HepG2 (cell line): Measurements from ENCODE around the gene MTHFD2L. TPM values are rescaled to one million over a fixed set of nuclear protein-coding genes. Genes with fewer than 3 reads are reported as not detected.

ENCODE experiments used
- ARNTL ChIP-seq: sonication (generic); formaldehyde crosslinking; IDR thresholded peaks from 2 replicates; pipeline ENCODE4 v1.4.0; 2020; ENCODE audit warnings: mild to moderate bottlenecking, missing genetic modification reagents
- CBFB ChIP-seq: sonication (generic); formaldehyde crosslinking; IDR thresholded peaks from 2 replicates; pipeline ENCODE4 v1.4.0; 2020; ENCODE audit warnings: missing genetic modification reagents
- CHD2 ChIP-seq: IDR thresholded peaks from 2 replicates; pipeline ENCODE4 v1.6.1; 2011; ENCODE audit warnings: low read depth, low read length, improper control_type of control experiment
- DMTF1 ChIP-seq: sonication (generic); formaldehyde crosslinking; IDR thresholded peaks from 2 replicates; pipeline ENCODE4 v1.4.0; 2020; ENCODE audit warnings: mild to moderate bottlenecking, missing genetic modification reagents
- KLF9 ChIP-seq: IDR thresholded peaks from 2 replicates; pipeline ENCODE4 v1.6.1; 2016; ENCODE audit warnings: low read depth
- LBX2 ChIP-seq: sonication (generic); formaldehyde crosslinking; IDR thresholded peaks from 2 replicates; pipeline ENCODE4 v1.5.0; 2020; ENCODE audit warnings: missing genetic modification reagents, mild to moderate bottlenecking, borderline replicate concordance
- NR3C1 ChIP-seq: sonication (generic); formaldehyde crosslinking; IDR thresholded peaks from 2 replicates; pipeline ENCODE4 v1.4.0; 2020; ENCODE audit warnings: missing genetic modification reagents
- ONECUT2 ChIP-seq: sonication (generic); formaldehyde crosslinking; IDR thresholded peaks from 2 replicates; pipeline ENCODE4 v1.4.0; 2020; ENCODE audit warnings: missing genetic modification reagents
- PRMT3 ChIP-seq: sonication (generic); formaldehyde crosslinking; IDR thresholded peaks from 2 replicates; pipeline ENCODE4 v1.8.1; 2022; ENCODE audit warnings: low read depth, mild to moderate bottlenecking, moderate library complexity, missing genetic modification reagents, borderline replicate concordance
- RXRB ChIP-seq: IDR thresholded peaks from 2 replicates; pipeline ENCODE4 v1.6.1; 2016; ENCODE audit warnings: borderline replicate concordance, missing genetic modification reagents, missing compliant biosample characterization
- STAG1 ChIP-seq: sonication (generic); formaldehyde crosslinking; IDR thresholded peaks from 2 replicates; pipeline ENCODE4 v1.4.0; 2020; ENCODE audit warnings: missing genetic modification reagents
- TBP ChIP-seq: sonication (generic); formaldehyde crosslinking; IDR thresholded peaks from 2 replicates; pipeline ENCODE4 v1.5.0; 2020; ENCODE audit warnings: missing genetic modification reagents
- ZBTB2 ChIP-seq: sonication (generic); formaldehyde crosslinking; IDR thresholded peaks from 2 replicates; pipeline ENCODE4 v1.8.0; 2022; ENCODE audit warnings: low read depth, missing genetic modification reagents
- ZBTB20 ChIP-seq: sonication (generic); formaldehyde crosslinking; IDR thresholded peaks from 2 replicates; pipeline ENCODE4 v1.8.1; 2023; ENCODE audit warnings: missing genetic modification reagents, low read depth, mild to moderate bottlenecking, borderline replicate concordance
- ZBTB26 ChIP-seq: IDR thresholded peaks from 2 replicates; pipeline ENCODE4 v1.6.1; 2016; ENCODE audit warnings: missing compliant biosample characterization, missing genetic modification reagents, borderline replicate concordance
- ZNF225 ChIP-seq: sonication (generic); formaldehyde crosslinking; IDR thresholded peaks from 2 replicates; pipeline ENCODE4 v1.4.0; 2020; ENCODE audit warnings: mild to moderate bottlenecking, missing genetic modification reagents
- ZNF335 ChIP-seq: sonication (generic); formaldehyde crosslinking; IDR thresholded peaks from 2 replicates; pipeline ENCODE4 v1.4.0; 2020; ENCODE audit warnings: missing genetic modification reagents
- ZSCAN5A ChIP-seq: sonication (generic); formaldehyde crosslinking; IDR thresholded peaks from 2 replicates; pipeline ENCODE4 v1.8.0; 2022; ENCODE audit warnings: mild to moderate bottlenecking, missing genetic modification reagents, borderline replicate concordance
- polyA plus RNA-seq, 8 experiments: library from polyadenylated mRNA; depleted of rRNA in 3 of 8; stranded (reverse) in 7 of 8; unstranded in 1 of 8; fragments of >200 nt; fragmentation: Illumina TruSeq in 4 of 8; extraction: Trizol in 4 of 8; gene quantifications; 2 replicates each; pipeline versions ENCODE4 v1.2.1 to v1.2.3, GENCODE V29; 2011 to 2016; ENCODE audit warnings: low read depth in 4 of 8, missing spikeins in 1 of 8, mixed read lengths in 1 of 8; ENCODE audit not compliant: insufficient read depth in 1 of 8
- total RNA-seq, 5 experiments: library from RNA; depleted of rRNA; stranded (reverse); fragments of >200 nt; fragmentation: Illumina TruSeq; extraction: Trizol; gene quantifications; 2 replicates each; pipeline ENCODE4 v1.2.3, GENCODE V29; 2016; ENCODE audit warnings: low read depth in 1 of 5

The MTHFD2L gene
- total and polyA plus RNA-seq, 2 of the 13 experiments (the other 11 are each of a cell fraction or from before 2014, with no cell fraction given) = 10.5 to 14.9 TPM

- no peak for TF ChIP-seq LBX2 (CRISPR knock-in tag)
- no peak for TF ChIP-seq KLF9
- peak; percentile 73 for TF ChIP-seq CBFB (CRISPR knock-in tag)
- peak; percentile 74; the same call in 1 of the 2 replicates for TF ChIP-seq ZBTB2 (CRISPR knock-in tag)
- no peak for TF ChIP-seq TBP (CRISPR knock-in tag)
- TF ChIP-seq NR3C1 (CRISPR knock-in tag) = no peak
- TF ChIP-seq ARNTL = 0 out of 2 replicates have a peak, but pooled peaks have one; percentile 38
- no peak; the same call in 1 of the 2 replicates for TF ChIP-seq PRMT3 (CRISPR knock-in tag)
- peak; percentile 65 for TF ChIP-seq RXRB (CRISPR knock-in tag)
- peak; percentile 84; the same call in 1 of the 2 replicates for TF ChIP-seq ZSCAN5A
- TF ChIP-seq STAG1 (CRISPR knock-in tag) = no peak
- peak; percentile 75; the same call in 1 of the 2 replicates for TF ChIP-seq CHD2
- no peak for TF ChIP-seq ONECUT2 (CRISPR knock-in tag)
- TF ChIP-seq ZNF225 (CRISPR knock-in tag) = 0 out of 2 replicates have a peak, but pooled peaks have one; percentile 40
- TF ChIP-seq DMTF1 (CRISPR knock-in tag) = no peak
- peak; percentile 82; the same call in 1 of the 2 replicates for TF ChIP-seq ZNF335 (CRISPR knock-in tag)
- peak; percentile 70 for TF ChIP-seq ZBTB26 (CRISPR knock-in tag)
- TF ChIP-seq ZBTB20 (CRISPR knock-in tag) = peak; percentile 69
Observed at GRCh38 chr4:74157561-74158465, at the start of gene MTHFD2L (continued).
